ENCODE measurements around the gene SFRP5. TPM values are rescaled to one million over a fixed set of nuclear protein-coding genes. Genes with fewer than 3 reads are reported as not detected.

The SFRP5 gene
- total and polyA plus RNA-seq, 8 donors: 0.24 to 9.1 (median 2.9) TPM

DNA sequence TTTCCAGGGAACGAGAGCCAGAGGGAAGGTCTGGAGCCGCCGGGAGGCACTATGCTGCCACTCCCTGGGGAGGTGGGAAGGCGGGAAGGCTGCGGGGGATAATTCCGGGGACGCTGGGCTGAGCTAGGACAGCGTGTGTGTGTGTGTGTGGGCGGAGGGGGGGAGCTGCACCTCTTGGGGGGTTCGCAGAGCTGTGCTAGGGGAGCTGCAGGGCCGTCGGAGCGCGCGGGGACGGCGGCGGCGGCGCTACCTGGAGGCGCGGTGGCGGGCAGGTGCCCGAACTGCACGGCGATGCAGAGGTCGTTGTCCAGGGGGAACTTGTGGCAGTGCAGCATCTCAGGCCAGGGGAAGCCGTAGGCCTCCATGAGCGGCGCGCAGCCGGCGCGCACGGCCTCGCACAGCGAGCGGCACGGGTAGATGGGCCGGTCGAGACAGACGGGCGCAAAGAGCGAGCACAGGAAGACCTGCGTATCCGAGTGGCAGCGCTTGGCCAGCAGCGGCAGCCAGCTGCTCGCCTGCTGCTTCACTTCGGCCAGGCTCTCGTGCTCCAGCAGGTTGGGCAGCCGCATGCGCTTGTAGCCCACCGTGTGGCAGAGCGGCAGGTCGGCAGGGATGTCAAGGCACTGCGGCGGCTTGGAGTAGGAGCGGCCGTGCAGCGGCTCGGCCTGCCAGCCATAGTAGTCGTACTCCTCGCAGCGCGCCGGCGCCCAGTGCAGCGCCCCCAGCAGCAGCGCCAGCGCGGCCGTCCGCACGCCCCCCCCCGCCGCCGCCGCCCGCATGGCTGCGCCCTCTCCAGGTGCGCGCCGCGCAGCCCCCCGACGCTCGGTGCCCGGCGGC is 526 bp downstream of the SFRP5 start:
- Histone ChIP-seq H3K27me3 (peaks cover 25 to 57% of the 10 kb centered on the region in 2 donors), H3K9me3 (no peaks in the 10 kb centered on the region), H3K4me3 (peak overlapping the region in 1 of 2 donors; percentile 20), H3K27ac (no peak overlapping the region), H3K36me3 (no peaks in the 10 kb centered on the region), H3K4me1 (peaks cover 3 to 11% of the 10 kb centered on the region in 2 donors)
- no peak for TF ChIP-seq CTCF (IDR thresholded peaks at IDR 0.05)
- ATAC-seq (peak; percentile 39), DNase-seq (peak in 1 of 4 donors; percentile 75)
- intact Hi-C loops (cut with DNase I): no loop called here

DNA sequence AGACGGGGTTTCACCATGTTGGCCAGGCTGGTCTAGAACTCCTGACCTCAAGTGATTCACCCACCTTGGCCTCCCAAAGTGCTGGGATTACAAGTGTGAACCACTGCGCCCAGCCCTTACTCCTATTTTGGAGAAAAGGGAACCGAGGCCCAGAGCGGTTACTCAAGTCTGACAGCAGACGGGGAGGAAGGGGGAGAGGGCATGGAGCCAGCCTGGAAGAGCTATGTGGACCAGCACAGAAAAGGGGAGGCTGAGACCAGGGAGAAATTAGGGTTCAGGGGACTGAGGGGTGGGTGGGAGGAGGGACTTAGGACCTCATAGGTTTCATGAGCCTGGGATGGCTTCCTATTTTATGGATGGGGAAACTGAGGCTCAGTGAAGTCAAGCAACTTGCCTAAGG is 1.5 kb downstream of the SFRP5 start:
- intact Hi-C loops (cut with DNase I): no loop called here
- no peaks in the 10 kb centered on the region for H3K36me3 ChIP-seq
- H3K4me1 ChIP-seq: peaks cover 3 to 11% of the 10 kb centered on the region in 2 donors
- H3K27me3 ChIP-seq: peaks cover 25 to 57% of the 10 kb centered on the region in 2 donors
- no peak overlapping the region for H3K4me3 ChIP-seq
- no peak for TF ChIP-seq CTCF (IDR thresholded peaks at IDR 0.05)
- DNase-seq (peak in 1 of 4 donors; percentile 12), ATAC-seq (no peak)
- no peaks in the 10 kb centered on the region for H3K9me3 ChIP-seq
- H3K27ac ChIP-seq: no peak overlapping the region

DNA sequence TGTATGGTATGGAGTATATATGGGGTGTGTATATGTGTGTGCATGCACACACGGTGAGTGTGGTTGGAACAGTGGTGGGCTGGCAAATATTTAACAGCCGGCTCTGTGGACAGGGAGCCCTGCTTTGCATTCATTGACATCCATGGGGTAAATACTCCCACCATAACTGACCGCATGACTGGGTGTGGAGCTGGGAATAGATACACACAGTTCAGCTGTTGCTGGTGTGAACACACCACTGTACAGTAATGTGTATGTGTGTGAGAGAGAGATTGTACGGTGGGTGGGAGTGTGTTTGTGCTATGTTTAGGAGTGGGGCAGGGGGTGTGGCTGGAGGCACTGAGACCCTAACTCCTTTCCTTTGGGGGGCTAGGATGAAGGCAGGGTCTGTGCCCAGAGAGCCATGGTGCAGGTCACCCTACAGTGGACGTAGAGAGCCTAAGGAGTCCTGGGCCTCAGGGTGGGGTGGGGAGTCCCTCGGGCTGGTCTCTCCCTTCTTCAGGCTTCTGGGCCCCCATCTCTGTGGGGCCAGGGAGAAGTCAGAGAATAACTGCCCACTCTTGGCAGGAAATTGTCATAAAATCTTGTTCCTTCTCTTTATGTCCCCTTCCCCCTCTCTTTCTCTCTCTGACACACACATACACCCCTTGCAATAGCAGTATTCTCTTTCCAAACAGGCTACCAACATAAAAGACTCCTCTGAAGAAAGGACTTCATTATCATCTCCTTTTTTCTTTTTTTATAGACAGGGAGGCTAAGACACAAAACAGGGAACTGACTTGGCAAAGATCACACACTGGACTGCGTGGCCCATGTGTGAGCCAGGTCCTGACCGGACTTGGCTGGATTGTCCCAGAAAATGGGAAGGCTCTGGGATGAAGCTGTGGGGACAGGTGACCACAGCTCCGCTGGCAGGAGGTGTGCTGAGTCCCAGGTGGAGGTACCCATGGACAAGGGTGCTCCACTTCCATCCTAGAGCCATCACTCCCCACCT is 3.2 kb downstream of the SFRP5 start:
- no peaks in the 10 kb centered on the region for H3K36me3 ChIP-seq
- H3K4me3 ChIP-seq: no peak overlapping the region
- no peak overlapping the region for H3K27ac ChIP-seq
- peak in 1 of 4 donors; percentile 31 for DNase-seq
- no peak for TF ChIP-seq CTCF (IDR thresholded peaks at IDR 0.05)
- H3K9me3 ChIP-seq: no peaks in the 10 kb centered on the region
- peaks cover 25 to 44% of the 10 kb centered on the region in 2 donors for H3K27me3 ChIP-seq
- peaks cover 3 to 11% of the 10 kb centered on the region in 2 donors for H3K4me1 ChIP-seq
- intact Hi-C loops (cut with DNase I): no loop called here
- no peak for ATAC-seq

- no peaks in the 10 kb centered on the region for H3K9me3 ChIP-seq
- peak in 1 of 4 donors; percentile 72 for DNase-seq
- no peak overlapping the region for H3K4me3 ChIP-seq
- no peak for ATAC-seq
- no peak for TF ChIP-seq CTCF (IDR thresholded peaks at IDR 0.05)
- peaks cover 3 to 11% of the 10 kb centered on the region in 2 donors for H3K4me1 ChIP-seq
- H3K27ac ChIP-seq: no peak overlapping the region
- intact Hi-C loops (cut with DNase I): no loop called here
- peaks cover 20 to 30% of the 10 kb centered on the region in 2 donors for H3K27me3 ChIP-seq
- H3K36me3 ChIP-seq: peaks cover 0 to 5% of the 10 kb centered on the region in 2 donors
Measured at GRCh38 chr10:97766996-97767924, 4.5 kb downstream of the SFRP5 start.

All from left lung (tissue), 10 donors.